Type B pancreatic cell (in vitro differentiated cells): ENCODE results near the gene MRPL32. TPM values are rescaled to one million over a fixed set of nuclear protein-coding genes. Genes with fewer than 3 reads are reported as not detected.

ENCODE experiments used
- DNase-seq: peaks from one replicate; pipeline ENCODE4 v3.0.0; 2021; ENCODE audit warnings: mixed read lengths; ENCODE audit not compliant: unreplicated experiment; ENCODE audit errors: extremely low spot score
- H3K27ac Mint-ChIP-seq: 2 replicates; pipeline ENCODE4 v1.8.0; 2021; ENCODE audit warnings: mild to moderate bottlenecking, mixed read lengths
- H3K27me3 Mint-ChIP-seq: 2 replicates; pipeline ENCODE4 v1.8.0; 2021; ENCODE audit warnings: mixed read lengths
- H3K36me3 Mint-ChIP-seq: 2 replicates; pipeline ENCODE4 v1.8.0; 2021; ENCODE audit warnings: mixed read lengths
- H3K4me1 Mint-ChIP-seq: one replicate; pipeline ENCODE4 v1.8.0; 2021; ENCODE audit warnings: mixed read lengths; ENCODE audit not compliant: unreplicated experiment
- H3K4me3 Mint-ChIP-seq: 2 replicates; pipeline ENCODE4 v1.8.0; 2021; ENCODE audit warnings: mild to moderate bottlenecking, mixed read lengths
- H3K9me3 Mint-ChIP-seq: 2 replicates; pipeline ENCODE4 v1.8.0; 2021; ENCODE audit warnings: mixed read lengths
- total RNA-seq: library from RNA; stranded (reverse); gene quantifications from 2 replicates; pipeline ENCODE4 v1.2.1, GENCODE V29; 2021; ENCODE audit warnings: low replicate concordance
- TF ChIP-seq, protein P1 (sequence below): fragments of 200-600 bp; sonication (generic); conservative IDR thresholded peaks from 2 replicates; pipeline ENCODE4 v1.5.0; 2021; ENCODE audit warnings: antibody characterized with exemption, mild to moderate bottlenecking

Gene MRPL32
- total RNA-seq, 1 donor from 2014 or later, result 62.8 TPM

DNA sequence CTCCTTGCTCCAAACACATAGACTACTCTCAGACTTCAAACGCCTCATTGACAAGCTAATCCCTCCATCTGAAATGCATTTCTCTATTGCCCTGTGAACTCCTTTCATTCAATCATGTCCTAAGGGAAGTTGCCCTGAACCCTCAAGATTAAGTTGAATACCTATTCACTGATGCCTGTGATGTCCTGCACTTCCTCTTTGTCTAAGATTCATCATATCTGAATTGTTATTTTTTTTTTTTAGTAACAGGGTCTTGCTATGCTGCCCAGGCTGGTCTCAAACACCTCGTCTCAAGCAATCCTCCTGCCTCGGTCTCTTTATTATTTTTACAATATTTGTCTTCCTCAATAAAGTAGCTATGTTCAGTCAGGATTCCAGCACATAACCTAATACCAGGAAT, 3.4 kb upstream of the MRPL32 start:
- peaks cover 17% of the 10 kb centered on the region for H3K4me1 Mint-ChIP-seq
- H3K9me3 Mint-ChIP-seq, result no peaks in the 10 kb centered on the region
- H3K36me3 Mint-ChIP-seq, result peaks cover 10% of the 10 kb centered on the region
- H3K27ac Mint-ChIP-seq, result peak overlapping the region; percentile 17
- no peak for DNase-seq
- TF ChIP-seq, protein P1, sequence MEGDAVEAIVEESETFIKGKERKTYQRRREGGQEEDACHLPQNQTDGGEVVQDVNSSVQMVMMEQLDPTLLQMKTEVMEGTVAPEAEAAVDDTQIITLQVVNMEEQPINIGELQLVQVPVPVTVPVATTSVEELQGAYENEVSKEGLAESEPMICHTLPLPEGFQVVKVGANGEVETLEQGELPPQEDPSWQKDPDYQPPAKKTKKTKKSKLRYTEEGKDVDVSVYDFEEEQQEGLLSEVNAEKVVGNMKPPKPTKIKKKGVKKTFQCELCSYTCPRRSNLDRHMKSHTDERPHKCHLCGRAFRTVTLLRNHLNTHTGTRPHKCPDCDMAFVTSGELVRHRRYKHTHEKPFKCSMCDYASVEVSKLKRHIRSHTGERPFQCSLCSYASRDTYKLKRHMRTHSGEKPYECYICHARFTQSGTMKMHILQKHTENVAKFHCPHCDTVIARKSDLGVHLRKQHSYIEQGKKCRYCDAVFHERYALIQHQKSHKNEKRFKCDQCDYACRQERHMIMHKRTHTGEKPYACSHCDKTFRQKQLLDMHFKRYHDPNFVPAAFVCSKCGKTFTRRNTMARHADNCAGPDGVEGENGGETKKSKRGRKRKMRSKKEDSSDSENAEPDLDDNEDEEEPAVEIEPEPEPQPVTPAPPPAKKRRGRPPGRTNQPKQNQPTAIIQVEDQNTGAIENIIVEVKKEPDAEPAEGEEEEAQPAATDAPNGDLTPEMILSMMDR, result no peak
- no peak overlapping the region for H3K4me3 Mint-ChIP-seq
- H3K27me3 Mint-ChIP-seq, result no peaks in the 10 kb centered on the region

DNA sequence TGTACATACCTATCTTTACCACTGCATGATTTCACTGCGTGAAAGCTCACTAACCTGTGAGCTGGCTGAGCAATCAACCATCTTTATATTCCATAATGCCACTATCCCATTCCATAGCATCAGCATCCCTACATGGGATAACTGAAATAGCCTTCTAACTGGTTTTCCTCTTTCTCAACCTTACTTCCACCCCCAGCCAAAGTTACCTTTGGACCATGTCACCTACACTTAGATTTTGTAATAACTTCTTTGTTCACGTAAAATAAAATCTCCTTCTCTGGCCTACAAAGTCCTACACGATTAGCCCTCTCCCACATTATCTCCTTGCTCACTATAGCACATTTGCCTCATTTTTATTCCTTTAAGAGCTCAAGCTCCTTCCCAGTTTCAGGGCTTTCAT, 2.7 kb upstream of the MRPL32 start:
- H3K27me3 Mint-ChIP-seq, result no peaks in the 10 kb centered on the region
- H3K9me3 Mint-ChIP-seq, result no peaks in the 10 kb centered on the region
- H3K27ac Mint-ChIP-seq, result peak overlapping the region; percentile 0
- H3K36me3 Mint-ChIP-seq, result peaks cover 8% of the 10 kb centered on the region
- peak overlapping the region; percentile 26 for H3K4me3 Mint-ChIP-seq
- peaks cover 19% of the 10 kb centered on the region for H3K4me1 Mint-ChIP-seq
- no peak for DNase-seq
- TF ChIP-seq, protein P1, result no peak

DNA sequence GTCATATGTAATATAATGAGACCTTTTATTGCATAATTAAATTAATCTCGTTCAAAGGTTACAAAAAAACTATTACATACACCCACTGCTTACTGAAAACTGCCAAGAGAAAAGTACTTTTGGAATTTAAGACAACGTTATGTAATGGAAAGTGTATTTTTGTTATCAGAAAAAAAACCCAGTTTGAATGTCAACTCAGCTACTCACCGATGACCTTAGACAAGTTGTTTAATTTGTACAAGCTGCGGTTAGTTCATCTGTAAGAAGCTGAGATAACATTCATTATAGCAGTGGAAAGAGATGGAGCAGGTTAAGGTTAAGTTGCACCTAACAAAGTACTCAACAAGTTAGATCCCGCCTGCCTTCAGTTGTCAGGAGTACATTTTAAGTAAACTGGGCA, 1.3 kb upstream of the MRPL32 start:
- Mint-ChIP-seq H3K27ac (peak overlapping the region; percentile 95), H3K4me1 (peaks cover 13% of the 10 kb centered on the region)

DNA sequence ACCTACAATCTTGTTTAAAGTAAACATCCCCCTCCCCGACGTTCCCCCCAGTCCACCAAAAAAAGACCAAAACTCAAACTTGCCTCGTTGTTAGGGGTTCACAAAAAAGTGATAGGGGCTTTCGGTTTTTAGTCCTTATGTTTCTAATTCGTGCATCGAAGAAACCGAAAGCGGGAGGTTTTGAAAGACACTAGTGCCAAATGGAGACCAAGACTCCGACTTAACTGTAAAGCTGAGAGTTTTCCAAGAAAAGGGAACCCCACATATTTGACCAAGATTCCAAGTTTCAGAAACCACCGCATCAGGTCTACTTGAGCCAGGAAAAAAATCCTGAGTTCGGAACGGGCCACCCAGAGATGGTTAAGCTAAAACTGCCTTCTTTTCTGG, 736 bp upstream of the MRPL32 start:
- peak overlapping the region; percentile 95 for H3K27ac Mint-ChIP-seq
- DNase-seq, result no peak
- peak overlapping the region; percentile 99 for H3K4me3 Mint-ChIP-seq
- H3K27me3 Mint-ChIP-seq, result no peaks in the 10 kb centered on the region
- H3K36me3 Mint-ChIP-seq, result peaks cover 4% of the 10 kb centered on the region
- peaks cover 13% of the 10 kb centered on the region for H3K4me1 Mint-ChIP-seq
- TF ChIP-seq, protein P1, result no peak
- no peaks in the 10 kb centered on the region for H3K9me3 Mint-ChIP-seq

More for the DNA sequence above, 1.3 kb upstream of the MRPL32 start:
- DNase-seq, result no peak
- Mint-ChIP-seq H3K27me3 (no peaks in the 10 kb centered on the region), H3K4me3 (peak overlapping the region; percentile 99), H3K9me3 (no peaks in the 10 kb centered on the region), H3K36me3 (peaks cover 4% of the 10 kb centered on the region)
- TF ChIP-seq, protein P1, result no peak

DNA sequence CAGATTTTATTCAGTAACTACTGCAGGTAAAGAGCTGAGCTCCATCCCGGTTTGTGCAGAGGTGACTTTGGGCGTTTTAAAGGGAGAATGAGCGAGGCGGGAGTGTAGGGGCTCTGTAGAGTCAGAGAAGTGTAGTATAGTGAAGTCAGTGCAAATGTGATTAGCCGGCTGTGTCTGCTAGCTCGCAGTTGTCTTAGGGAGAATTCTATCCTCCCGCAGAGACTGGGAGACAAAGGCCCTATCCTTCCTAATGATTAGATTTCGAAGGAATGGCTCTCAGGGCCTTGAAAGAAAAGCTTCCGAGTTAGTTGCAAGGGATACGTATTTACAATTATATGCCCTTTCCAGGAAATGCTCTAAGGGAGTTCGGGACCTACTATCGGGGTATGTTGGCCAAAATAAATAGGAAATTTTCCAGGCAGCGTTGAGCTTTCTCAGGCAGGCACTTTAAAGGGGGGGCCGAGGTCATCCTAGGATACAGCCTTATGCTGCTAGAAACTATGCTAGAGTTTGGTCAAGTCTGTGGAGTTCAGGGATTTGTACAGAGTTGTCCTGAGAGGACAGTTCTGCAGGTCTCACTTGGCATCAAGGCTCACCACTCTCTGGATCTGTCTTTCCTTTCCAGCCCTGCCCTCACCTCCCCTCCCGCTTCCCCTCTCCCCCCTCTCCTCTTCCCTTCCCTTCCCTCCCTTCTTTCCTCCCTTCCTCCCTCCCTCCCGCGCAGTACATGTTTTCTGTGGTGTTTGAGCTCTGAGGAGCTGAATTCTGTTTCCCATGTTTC, 825 bp downstream of the MRPL32 start:
- H3K4me3 Mint-ChIP-seq, result peak overlapping the region; percentile 99
- H3K27ac Mint-ChIP-seq, result peak overlapping the region; percentile 95
- peaks cover 13% of the 10 kb centered on the region for H3K4me1 Mint-ChIP-seq
- no peaks in the 10 kb centered on the region for H3K9me3 Mint-ChIP-seq
- H3K27me3 Mint-ChIP-seq, result no peaks in the 10 kb centered on the region
- TF ChIP-seq, protein P1, result no peak
- peaks cover 8% of the 10 kb centered on the region for H3K36me3 Mint-ChIP-seq
- no peak for DNase-seq
